Osteocyte (in vitro differentiated cells): ENCODE results near the gene TAF5L. TPM values are rescaled to one million over a fixed set of nuclear protein-coding genes. Genes with fewer than 3 reads are reported as not detected.

Source experiments
- DNase-seq: peaks from one replicate; pipeline ENCODE4 v3.0.0; 2021; ENCODE audit warnings: mixed read lengths; ENCODE audit not compliant: unreplicated experiment; ENCODE audit errors: extremely low spot score
- H3K27ac Mint-ChIP-seq: one replicate; pipeline ENCODE4 v1.8.0; 2021; ENCODE audit warnings: mild to moderate bottlenecking, mixed read lengths; ENCODE audit not compliant: unreplicated experiment
- H3K27me3 Mint-ChIP-seq: one replicate; pipeline ENCODE4 v1.8.0; 2021; ENCODE audit warnings: mixed read lengths; ENCODE audit not compliant: unreplicated experiment
- H3K36me3 Mint-ChIP-seq: one replicate; pipeline ENCODE4 v1.8.0; 2021; ENCODE audit warnings: mixed read lengths; ENCODE audit not compliant: unreplicated experiment
- H3K4me1 Mint-ChIP-seq: one replicate; pipeline ENCODE4 v1.8.0; 2021; ENCODE audit warnings: mixed read lengths; ENCODE audit not compliant: unreplicated experiment
- H3K4me3 Mint-ChIP-seq: one replicate; pipeline ENCODE4 v1.8.0; 2021; ENCODE audit warnings: mild to moderate bottlenecking, moderate library complexity, mixed read lengths; ENCODE audit not compliant: unreplicated experiment
- H3K9me3 Mint-ChIP-seq: one replicate; pipeline ENCODE4 v1.8.0; 2021; ENCODE audit warnings: mixed read lengths; ENCODE audit not compliant: unreplicated experiment
- total RNA-seq: library from RNA; stranded (reverse); gene quantifications from 2 replicates; pipeline ENCODE4 v1.2.1, GENCODE V29; 2021
- TF ChIP-seq, protein P1 (sequence below): fragments of 200-600 bp; sonication (generic); IDR thresholded peaks from 2 replicates; pipeline ENCODE4 v1.5.0; 2021; ENCODE audit warnings: antibody characterized with exemption, mild to moderate bottlenecking, moderate library complexity

TAF5L gene
- total RNA-seq, 1 donor from 2014 or later, result 18.3 TPM

DNA sequence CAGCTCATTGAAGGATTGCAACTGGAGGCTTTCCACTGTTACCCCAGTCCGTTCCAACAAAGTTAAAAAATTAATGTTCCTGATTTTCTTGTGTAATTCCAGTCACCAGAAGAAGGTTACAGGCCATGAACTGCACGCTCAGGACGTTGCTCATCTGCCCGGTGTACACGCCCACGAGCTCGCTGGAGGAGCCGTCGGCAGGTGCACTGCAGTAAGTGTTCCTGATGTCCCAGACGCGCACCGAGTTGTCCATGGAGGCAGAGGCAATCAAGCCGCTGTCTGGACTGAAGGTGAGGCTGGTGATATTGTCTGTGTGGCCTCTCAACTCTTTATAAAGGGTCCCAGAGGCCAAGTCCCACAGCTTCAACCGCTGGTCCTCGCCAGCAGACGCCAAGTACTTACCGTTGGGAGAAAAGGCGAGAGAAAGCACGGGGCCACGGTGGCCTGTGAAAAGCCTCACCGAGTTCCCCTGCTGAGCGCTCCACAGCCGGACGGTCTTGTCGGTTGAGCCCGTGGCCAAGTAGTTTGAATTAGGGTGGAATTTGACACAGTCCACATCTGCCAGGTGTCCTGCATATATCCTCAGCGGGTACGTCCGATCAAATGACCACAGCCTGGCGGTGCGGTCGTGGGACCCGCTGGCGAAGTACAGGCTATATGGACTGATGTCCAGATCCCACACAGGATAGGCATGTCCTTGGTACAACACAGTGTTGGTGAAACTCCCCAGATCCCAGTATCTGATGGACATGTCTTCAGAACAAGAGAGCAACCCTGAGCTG, 31.5 kb downstream of the TAF5L start:
- no peaks in the 10 kb centered on the region for H3K27me3 Mint-ChIP-seq
- H3K9me3 Mint-ChIP-seq, result no peaks in the 10 kb centered on the region
- H3K27ac Mint-ChIP-seq, result no peak overlapping the region

GRCh38 chr1:229593800-229594199, 32.1 kb downstream of the TAF5L start:
- peak; percentile 73 for DNase-seq
- Mint-ChIP-seq H3K4me1 (peaks cover 25% of the 10 kb centered on the region), H3K27ac (no peak overlapping the region), H3K9me3 (no peaks in the 10 kb centered on the region), H3K36me3 (peaks cover 25% of the 10 kb centered on the region), H3K4me3 (no peak overlapping the region), H3K27me3 (no peaks in the 10 kb centered on the region)
- TF ChIP-seq, protein P1, sequence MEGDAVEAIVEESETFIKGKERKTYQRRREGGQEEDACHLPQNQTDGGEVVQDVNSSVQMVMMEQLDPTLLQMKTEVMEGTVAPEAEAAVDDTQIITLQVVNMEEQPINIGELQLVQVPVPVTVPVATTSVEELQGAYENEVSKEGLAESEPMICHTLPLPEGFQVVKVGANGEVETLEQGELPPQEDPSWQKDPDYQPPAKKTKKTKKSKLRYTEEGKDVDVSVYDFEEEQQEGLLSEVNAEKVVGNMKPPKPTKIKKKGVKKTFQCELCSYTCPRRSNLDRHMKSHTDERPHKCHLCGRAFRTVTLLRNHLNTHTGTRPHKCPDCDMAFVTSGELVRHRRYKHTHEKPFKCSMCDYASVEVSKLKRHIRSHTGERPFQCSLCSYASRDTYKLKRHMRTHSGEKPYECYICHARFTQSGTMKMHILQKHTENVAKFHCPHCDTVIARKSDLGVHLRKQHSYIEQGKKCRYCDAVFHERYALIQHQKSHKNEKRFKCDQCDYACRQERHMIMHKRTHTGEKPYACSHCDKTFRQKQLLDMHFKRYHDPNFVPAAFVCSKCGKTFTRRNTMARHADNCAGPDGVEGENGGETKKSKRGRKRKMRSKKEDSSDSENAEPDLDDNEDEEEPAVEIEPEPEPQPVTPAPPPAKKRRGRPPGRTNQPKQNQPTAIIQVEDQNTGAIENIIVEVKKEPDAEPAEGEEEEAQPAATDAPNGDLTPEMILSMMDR, result no peak

More for the DNA sequence above, 31.5 kb downstream of the TAF5L start:
- peak; percentile 83 for DNase-seq
- TF ChIP-seq, protein P1, result no peak
- Mint-ChIP-seq H3K4me1 (peaks cover 27% of the 10 kb centered on the region), H3K36me3 (peaks cover 27% of the 10 kb centered on the region), H3K4me3 (no peak overlapping the region)

DNA sequence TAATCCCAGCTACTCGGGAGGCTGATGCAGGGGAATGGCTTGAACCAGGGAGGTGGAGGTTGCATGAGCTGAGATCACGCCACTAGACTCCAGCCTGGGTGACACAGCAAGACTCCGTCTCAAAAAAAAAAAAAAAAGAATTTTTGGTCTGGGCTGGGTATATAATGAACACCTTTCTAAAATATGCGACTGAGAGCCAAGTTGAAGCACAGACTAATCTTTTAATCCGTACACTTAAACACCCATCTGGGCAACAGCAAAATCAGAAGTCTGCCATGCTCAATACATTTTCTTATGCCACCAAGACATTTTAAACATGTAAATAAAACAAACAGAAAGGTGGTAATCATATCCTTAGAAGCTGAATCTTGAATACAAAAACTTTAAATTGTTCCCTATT, 35.8 kb downstream of the TAF5L start:
- H3K9me3 Mint-ChIP-seq, result no peaks in the 10 kb centered on the region
- TF ChIP-seq, protein P1, result no peak
- DNase-seq, result no peak
- H3K36me3 Mint-ChIP-seq, result peaks cover 16% of the 10 kb centered on the region
- no peak overlapping the region for H3K4me3 Mint-ChIP-seq
- H3K27me3 Mint-ChIP-seq, result no peaks in the 10 kb centered on the region
- no peaks in the 10 kb centered on the region for H3K4me1 Mint-ChIP-seq
- H3K27ac Mint-ChIP-seq, result no peak overlapping the region

DNA sequence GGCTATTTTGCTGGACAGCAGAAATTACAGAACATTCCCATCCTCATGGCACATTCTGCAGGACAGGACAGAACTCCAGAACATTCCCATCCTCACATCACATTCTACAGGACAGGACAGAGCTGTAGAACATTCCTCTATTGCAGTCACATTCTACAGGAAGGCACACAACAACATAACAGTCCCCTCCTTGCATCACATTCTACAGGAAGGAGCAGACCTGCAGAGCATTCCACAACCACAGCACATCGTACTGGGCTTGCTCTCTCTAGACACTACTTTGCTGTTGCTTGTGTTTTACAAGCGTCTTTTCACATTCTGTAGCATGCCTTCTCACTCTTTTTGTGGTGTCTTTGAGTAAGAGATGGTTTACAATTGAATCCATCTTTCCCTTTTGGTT, 40.6 kb downstream of the TAF5L start:
- TF ChIP-seq, protein P1, result no peak
- Mint-ChIP-seq H3K36me3 (peaks cover 3% of the 10 kb centered on the region), H3K4me1 (peaks cover 9% of the 10 kb centered on the region), H3K4me3 (no peak overlapping the region), H3K27me3 (no peaks in the 10 kb centered on the region), H3K27ac (no peak overlapping the region), H3K9me3 (no peaks in the 10 kb centered on the region)
- no peak for DNase-seq

DNA sequence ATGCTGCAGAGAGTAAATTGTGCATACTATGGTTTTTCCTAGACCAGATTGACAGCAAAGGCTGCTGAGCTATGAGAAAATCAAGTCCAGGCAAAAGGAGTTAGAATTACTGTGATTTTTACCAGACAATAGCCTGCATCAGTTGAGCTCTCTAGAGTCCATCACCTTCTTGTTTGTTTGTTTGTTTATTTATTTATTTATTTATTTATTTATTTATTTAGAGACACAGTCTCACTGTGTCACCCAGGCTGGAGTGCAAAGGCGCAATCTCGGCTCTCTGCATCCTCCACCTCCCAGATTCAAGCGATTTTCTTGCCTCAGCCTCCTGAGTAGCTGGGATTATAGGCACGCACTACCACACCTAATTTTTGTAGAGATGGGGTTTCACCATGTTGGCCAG, 43.2 kb downstream of the TAF5L start:
- Mint-ChIP-seq H3K4me3 (no peak overlapping the region), H3K9me3 (no peaks in the 10 kb centered on the region), H3K36me3 (no peaks in the 10 kb centered on the region), H3K4me1 (peaks cover 23% of the 10 kb centered on the region), H3K27me3 (no peaks in the 10 kb centered on the region), H3K27ac (no peak overlapping the region)
- DNase-seq, result no peak
- TF ChIP-seq, protein P1, result no peak
